ENCODE results near the gene AK2.

DNA sequence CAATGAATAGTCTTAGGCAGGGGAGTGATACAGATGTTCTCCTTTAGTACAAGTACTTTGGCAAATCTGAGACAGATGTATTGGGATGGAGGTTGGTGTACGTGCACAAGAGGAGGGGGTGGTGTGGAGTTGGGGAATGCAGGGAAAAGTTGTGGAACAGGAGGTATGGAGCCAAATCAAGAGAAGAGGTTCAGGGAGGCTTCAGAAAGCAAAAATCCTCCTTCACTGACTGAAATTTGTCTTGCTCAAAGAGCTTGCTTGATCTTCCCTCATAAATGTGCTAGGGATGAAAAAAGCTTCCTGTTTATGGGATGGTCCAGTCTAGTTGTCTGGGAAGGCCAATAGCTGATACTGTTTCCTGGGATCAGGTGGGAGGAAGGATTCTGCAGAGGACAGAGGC lies 77.9 kb downstream of the AK2 start:
- TF ChIP-seq, protein P1, sequence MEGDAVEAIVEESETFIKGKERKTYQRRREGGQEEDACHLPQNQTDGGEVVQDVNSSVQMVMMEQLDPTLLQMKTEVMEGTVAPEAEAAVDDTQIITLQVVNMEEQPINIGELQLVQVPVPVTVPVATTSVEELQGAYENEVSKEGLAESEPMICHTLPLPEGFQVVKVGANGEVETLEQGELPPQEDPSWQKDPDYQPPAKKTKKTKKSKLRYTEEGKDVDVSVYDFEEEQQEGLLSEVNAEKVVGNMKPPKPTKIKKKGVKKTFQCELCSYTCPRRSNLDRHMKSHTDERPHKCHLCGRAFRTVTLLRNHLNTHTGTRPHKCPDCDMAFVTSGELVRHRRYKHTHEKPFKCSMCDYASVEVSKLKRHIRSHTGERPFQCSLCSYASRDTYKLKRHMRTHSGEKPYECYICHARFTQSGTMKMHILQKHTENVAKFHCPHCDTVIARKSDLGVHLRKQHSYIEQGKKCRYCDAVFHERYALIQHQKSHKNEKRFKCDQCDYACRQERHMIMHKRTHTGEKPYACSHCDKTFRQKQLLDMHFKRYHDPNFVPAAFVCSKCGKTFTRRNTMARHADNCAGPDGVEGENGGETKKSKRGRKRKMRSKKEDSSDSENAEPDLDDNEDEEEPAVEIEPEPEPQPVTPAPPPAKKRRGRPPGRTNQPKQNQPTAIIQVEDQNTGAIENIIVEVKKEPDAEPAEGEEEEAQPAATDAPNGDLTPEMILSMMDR (IDR thresholded peaks at IDR 0.05), result no peak
- TF ChIP-seq POLR2A (IDR thresholded peaks at IDR 0.05), result no peak
